DOHH2 (cell line): ENCODE measurements around the gene MKLN1.

Experiments
- EZH2phosphoT487 ChIP-seq: fragments of 200-600 bp; sonication (generic); IDR thresholded peaks from 2 replicates; pipeline ENCODE4 v1.6.1; 2017; ENCODE audit warnings: borderline replicate concordance, mild to moderate bottlenecking, antibody characterized with exemption, low read length, moderate library complexity, mixed read lengths
- TF ChIP-seq, protein P1 (sequence below): fragments of 200-600 bp; sonication (generic); IDR thresholded peaks from one replicate; pipeline ENCODE4 v1.5.1; 2014; ENCODE audit warnings: antibody characterized with exemption, mild to moderate bottlenecking, low read depth, low read length; ENCODE audit not compliant: poor library complexity, severe bottlenecking

DNA sequence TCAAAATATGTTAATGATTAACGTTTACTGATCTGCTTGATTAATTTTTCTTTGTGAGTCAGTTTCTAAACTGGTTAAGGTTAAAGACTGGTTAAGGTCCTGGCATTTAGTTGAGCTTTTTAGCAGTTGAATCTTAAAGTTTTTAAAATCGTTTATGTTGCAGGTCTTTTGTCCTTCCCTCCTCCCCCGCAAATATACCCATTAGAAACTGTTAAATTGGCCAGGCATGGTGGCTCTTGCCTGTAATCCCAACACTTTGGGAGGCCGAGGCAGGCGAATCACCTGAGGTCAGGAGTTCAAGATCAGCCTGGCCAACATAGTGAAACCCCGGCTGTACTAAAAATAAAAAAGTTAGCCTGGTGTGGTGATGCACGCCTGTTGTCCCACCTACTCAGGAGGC is 127.9 kb downstream of the MKLN1 start:
- TF ChIP-seq, protein P1, sequence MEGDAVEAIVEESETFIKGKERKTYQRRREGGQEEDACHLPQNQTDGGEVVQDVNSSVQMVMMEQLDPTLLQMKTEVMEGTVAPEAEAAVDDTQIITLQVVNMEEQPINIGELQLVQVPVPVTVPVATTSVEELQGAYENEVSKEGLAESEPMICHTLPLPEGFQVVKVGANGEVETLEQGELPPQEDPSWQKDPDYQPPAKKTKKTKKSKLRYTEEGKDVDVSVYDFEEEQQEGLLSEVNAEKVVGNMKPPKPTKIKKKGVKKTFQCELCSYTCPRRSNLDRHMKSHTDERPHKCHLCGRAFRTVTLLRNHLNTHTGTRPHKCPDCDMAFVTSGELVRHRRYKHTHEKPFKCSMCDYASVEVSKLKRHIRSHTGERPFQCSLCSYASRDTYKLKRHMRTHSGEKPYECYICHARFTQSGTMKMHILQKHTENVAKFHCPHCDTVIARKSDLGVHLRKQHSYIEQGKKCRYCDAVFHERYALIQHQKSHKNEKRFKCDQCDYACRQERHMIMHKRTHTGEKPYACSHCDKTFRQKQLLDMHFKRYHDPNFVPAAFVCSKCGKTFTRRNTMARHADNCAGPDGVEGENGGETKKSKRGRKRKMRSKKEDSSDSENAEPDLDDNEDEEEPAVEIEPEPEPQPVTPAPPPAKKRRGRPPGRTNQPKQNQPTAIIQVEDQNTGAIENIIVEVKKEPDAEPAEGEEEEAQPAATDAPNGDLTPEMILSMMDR = no peak
- no peak for TF ChIP-seq EZH2phosphoT487
